HG02852 (cell line): ENCODE results near the gene ATP5F1A.
A peak's percentile ranks its signal among the peaks of the same experiment; 100 is the strongest.
"Not testable (repeated sequence)": the region's sequence is repeated elsewhere in the genome, so short reads cannot be mapped to it uniquely, and the experiment has no call there.

Experiments
- ATAC-seq: cut with Tn5 transposase; IDR thresholded peaks from one replicate; pipeline ENCODE4 v1.9.1; 2021; ENCODE audit warnings: mild to moderate bottlenecking, moderate library complexity; ENCODE audit not compliant: unreplicated experiment

Gene ATP5F1A

GRCh38 chr18:46097801-46098615 lies at the start of gene ATP5F1A:
ATP5F1A (minus strand) TSS chr18:46098296; CDS start chr18:46098231, 65 bp downstream.
- peak; percentile 79 for ATAC-seq

- no peak for ATAC-seq
Observed at GRCh38 chr18:46141199-46141598, 43.1 kb upstream of the ATP5F1A start.

- ATAC-seq, result no peak
Observed at GRCh38 chr18:46140173-46140572, 42.1 kb upstream of the ATP5F1A start.

- ATAC-seq, result no peak
Observed at GRCh38 chr18:46134920-46135675, 37.0 kb upstream of the ATP5F1A start.

GRCh38 chr18:46133534-46133933 lies 35.4 kb upstream of the ATP5F1A start:
- ATAC-seq, result no peak

- ATAC-seq, result not testable (repeated sequence)
Observed at GRCh38 chr18:46130549-46130948, 32.5 kb upstream of the ATP5F1A start.

GRCh38 chr18:46130061-46130460 lies 32.0 kb upstream of the ATP5F1A start:
- no peak for ATAC-seq

GRCh38 chr18:46126625-46127024 lies 28.5 kb upstream of the ATP5F1A start:
- ATAC-seq, result not testable (repeated sequence)

- ATAC-seq, result no peak
Observed at GRCh38 chr18:46113751-46114150, 15.7 kb upstream of the ATP5F1A start.

GRCh38 chr18:46110406-46110805 lies 12.3 kb upstream of the ATP5F1A start:
- ATAC-seq, result no peak

- no peak for ATAC-seq
Observed at GRCh38 chr18:46109386-46109785, 11.3 kb upstream of the ATP5F1A start.

- ATAC-seq, result peak; percentile 96
Observed at GRCh38 chr18:46104128-46104911, 6.2 kb upstream of the ATP5F1A start, which contains the start of gene HAUS1. HAUS1 (plus strand) TSS chr18:46104385; CDS start chr18:46104412, 27 bp downstream.

- ATAC-seq, result no peak
Observed at GRCh38 chr18:46099463-46099862, 1.4 kb upstream of the ATP5F1A start.

- no peak for ATAC-seq
Observed at GRCh38 chr18:46098616-46098933, 479 bp upstream of the ATP5F1A start.

- peak; percentile 23 for ATAC-seq
Observed at GRCh38 chr18:46097431-46097800, 680 bp downstream of the ATP5F1A start.

- no peak for ATAC-seq
Observed at GRCh38 chr18:46096651-46097300, 1.3 kb downstream of the ATP5F1A start.

GRCh38 chr18:46095532-46095931 lies 2.6 kb downstream of the ATP5F1A start:
- ATAC-seq, result no peak

GRCh38 chr18:46088501-46088900 lies 9.6 kb downstream of the ATP5F1A start:
- ATAC-seq, result not testable (repeated sequence)

GRCh38 chr18:46084431-46084830 lies 13.7 kb downstream of the ATP5F1A start:
- ATAC-seq, result no peak

GRCh38 chr18:46080156-46080555 lies 17.9 kb downstream of the ATP5F1A start:
- ATAC-seq, result no peak

- no peak for ATAC-seq
Observed at GRCh38 chr18:46079336-46079735, 18.8 kb downstream of the ATP5F1A start.
